GM19328 (cell line): ENCODE data around the gene EFCAB6.

Source experiments
- ATAC-seq: cut with Tn5 transposase; IDR thresholded peaks from one replicate; pipeline ENCODE4 v1.9.1; 2021; ENCODE audit warnings: mild to moderate bottlenecking, moderate library complexity; ENCODE audit not compliant: unreplicated experiment

Gene EFCAB6

DNA sequence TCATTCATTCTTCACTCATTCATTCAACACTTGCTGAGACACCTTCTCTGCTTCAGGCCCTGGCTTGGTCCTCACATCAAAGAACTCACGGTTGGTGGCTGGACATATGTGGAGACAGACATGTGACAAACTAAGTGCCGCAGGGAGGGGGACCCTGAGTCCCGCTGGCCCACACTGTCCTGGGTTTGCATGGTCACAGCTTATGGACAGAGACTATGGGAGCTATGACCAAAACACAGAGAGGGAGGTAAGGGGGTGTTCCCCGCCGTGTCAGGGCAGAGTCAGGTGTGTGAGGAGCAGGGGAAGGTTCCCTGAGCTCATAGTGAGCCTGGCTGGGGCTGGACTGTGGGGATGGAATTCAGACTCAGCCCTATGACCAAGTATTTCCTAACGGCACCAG lies 277.2 kb downstream of the EFCAB6 start:
- no peak for ATAC-seq

DNA sequence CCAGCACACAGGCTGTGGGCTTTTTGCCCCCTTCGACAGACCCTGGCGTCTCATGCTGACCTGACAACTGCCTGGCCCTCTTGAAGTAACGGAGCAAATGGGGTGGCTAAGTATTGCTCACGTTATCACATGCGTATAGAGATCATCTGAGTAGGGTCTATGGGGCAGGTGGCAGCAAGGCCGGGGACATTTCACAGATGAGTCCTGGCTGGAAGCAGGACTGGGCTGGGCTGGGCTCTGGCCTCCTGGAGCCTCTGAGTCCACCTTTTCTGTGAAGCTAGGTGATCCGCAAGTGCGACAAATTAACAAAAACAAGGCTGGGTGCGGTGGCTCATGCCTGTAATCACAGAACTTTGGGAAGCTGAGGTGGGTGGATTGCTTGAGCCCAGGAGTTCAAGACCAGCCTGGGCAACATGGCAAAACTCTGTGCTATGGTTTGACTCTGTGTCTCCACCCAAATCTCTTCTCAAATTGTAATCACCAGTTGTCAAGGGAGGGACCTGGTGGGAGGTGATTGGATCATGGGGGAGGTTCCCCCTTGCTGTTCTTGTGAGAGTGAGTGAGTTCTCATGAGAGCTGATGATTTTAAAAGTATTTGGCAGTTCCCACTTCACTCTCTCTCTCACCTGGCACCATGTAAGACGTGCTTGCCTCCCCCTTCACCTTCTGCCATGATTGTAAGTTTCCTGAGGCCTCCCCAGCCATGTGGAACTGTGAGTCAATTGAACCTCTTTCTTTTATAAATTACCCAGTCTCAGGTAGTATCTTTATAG lies 278.3 kb downstream of the EFCAB6 start:
- ATAC-seq = no peak

DNA sequence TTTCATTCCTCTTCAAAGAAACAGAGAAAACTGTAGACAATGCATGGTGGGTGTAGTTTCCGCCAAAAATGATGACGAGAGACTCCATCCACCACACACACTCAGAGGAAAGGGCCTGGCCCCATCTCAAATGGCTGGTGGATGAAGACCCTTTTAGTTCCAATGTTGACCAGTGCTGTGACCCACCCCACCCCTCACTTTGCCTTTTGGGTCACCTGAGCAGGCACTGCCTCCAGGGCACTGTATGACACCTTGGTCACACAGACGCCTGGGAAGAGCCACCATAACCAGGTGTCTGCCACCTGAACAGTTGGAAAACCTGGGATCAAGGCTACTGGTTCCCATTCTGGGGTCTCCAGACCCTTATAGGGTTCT lies 279.0 kb downstream of the EFCAB6 start:
- ATAC-seq = no peak

DNA sequence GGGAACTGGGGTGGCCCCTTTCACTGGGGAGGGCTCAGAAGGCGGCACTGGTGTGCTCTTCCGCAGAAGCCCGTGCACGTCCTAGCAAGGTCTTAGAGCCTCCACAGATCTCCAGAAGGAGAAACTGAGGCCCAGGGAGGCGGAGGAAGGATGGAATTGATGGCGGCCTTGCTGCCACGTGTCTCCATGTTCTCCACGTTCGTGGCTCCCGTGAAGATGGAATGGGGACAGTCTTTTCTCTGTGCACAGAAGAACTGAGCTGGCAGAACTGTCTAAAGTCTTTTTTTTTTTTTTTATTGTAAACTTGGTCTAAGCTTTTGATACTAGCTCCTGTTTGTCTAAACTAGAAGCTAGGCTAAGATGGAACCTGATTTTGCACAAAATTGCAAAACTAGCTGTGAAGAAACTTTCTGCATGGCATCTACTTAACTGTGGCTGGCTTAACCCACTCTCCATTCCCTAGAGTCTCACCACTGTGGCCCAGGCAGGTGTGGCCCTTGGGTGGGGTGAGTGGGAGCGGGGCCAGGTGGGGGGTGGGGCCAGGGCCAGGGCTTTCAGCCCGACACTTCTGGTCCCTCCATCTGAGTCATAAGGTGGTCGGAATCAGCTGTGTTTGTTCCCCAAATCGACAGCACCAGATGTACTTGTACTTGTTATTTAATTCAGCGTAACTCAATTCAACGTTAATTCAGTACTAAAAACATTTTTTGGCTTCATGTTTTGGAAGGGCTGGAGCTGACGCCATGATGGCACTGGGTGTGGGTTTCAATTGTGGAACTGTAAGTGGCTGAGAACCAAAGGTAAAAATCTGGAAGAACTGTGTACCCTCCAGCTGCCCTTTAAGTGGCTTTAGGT lies 279.6 kb downstream of the EFCAB6 start:
- ATAC-seq = no peak

DNA sequence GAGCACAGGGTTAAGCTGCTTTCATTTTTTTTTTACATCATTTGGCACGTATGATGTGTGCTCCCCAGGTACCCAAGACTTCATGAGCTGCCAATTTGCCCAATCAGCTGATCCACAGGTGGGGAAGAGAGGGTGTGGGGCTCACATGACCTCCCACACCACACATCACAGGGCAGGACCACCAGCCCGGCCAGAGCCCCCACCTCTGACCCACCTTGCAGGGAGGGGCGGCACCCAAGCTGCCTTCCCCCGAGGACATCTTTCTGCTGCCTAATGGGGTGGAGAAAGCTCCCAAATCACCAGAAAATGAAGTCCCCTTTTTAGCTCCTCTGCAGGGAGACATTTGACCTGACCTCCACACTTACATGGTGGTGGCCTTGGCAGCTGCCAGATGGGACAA lies 280.5 kb downstream of the EFCAB6 start:
- ATAC-seq = no peak

DNA sequence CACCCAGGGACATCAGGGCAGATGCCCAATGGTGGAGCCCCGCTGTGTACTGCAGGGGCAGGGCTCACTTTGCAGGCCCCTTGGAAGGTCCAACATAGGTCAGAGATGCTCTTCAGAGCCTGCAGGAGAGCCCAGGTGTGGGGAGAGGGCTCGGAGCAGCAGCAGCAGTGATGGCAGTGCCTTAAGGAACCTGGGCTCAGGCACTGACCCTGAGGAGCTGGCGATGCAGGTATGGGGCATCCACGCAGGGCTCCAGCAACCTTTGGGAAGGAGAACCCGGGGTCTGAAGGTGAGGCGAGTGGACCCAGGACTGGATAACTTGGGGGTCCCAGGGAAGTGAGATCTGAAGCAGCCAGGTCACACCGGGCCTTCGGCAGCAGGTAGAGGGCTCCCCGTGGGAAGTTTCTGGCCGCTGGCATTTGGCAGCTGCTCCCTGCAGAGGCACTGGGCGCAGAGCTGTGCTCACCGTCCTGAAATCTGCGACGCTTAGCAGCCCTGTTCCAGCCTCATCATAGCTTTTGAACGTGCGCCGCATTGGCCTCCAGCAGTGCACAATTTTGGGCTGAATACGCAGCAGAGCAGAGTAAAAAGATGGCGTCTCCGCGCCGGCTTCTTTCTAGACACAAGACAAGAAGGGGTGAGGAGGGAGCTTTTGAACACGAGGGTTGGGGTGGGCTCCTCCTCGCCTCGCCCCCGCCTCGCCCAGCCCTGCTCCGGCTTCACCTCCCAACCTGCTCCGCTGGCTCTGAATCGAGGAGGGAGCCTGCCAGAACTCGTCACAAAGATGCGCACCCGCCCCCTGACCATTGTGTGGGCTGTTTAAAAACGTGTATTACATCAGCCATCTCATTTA lies 281.5 kb downstream of the EFCAB6 start:
- no peak for ATAC-seq

DNA sequence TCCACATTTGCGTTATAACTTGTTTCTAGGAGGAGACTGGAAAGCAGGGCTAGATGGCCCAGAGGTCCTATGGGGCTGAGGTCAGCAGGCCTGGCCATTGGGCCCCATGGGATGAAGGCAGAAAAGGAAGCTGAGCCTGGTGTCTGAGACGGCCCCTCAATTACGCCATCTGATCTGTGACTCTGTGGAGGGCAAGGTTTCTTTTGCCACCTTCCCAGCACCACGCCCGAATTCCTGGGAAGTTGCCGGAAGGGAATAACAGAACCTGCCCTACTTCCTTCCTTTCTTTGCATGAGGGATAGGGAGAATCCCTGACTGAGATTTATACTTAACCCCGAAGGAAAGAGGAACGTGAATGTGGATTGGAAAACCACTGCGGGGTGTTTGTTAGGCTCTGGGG lies 282.2 kb downstream of the EFCAB6 start:
- no peak for ATAC-seq

DNA sequence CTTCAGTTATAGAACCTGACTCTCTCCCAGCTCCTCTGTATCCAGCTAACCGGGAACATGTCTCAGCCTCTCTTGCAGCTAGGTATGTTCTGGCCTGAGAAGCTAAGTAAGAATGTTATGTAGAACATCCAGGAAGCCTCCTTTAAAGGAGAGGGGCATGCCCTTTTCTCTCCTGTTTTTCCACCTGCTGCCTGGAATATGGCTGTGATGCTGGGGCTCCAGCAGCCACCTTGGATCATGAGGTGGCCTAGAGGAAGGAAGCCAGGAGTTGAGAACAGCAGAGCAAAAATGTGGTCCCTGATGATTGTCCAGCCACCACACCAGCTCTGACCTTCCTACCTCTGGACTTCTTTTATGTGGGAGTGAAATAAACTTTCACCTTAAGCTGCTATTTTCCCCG lies 282.6 kb downstream of the EFCAB6 start:
- no peak for ATAC-seq

DNA sequence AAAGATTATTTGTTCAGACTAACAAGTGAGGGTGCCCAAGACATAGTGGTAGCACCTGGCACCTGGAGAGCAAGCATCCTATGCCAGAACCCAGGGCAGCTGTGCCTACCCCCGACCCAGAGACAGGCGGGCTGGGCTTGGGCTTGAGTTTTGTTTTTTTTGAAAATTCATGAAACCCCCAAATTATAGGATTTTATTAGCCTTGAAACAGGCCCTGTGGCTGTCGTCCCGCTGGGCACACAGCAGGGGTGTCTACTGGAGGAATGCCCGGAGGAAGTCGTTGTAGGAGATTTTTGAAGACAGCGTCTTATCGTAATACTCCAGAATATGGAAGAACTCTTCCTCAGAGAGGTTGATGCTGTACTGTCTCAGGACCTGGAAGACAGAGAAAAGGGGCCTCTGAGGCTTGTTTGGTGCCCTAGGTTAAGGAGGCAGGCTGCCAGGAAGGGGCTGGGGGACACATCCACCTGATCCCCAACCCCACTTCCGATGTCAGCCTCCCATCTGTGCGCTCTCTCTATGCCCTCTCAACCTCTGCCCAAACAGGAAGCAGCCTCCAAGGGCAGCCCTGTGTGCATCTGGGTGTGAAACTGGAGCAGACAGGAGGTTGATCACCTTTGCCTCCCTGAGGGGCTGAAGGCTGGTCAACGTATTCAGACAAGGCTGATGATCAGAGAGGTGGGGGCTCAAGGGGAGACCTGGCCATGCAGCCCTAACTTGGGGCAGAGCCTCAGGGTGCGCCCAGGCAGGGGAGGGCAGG lies 283.3 kb downstream of the EFCAB6 start:
- no peak for ATAC-seq

DNA sequence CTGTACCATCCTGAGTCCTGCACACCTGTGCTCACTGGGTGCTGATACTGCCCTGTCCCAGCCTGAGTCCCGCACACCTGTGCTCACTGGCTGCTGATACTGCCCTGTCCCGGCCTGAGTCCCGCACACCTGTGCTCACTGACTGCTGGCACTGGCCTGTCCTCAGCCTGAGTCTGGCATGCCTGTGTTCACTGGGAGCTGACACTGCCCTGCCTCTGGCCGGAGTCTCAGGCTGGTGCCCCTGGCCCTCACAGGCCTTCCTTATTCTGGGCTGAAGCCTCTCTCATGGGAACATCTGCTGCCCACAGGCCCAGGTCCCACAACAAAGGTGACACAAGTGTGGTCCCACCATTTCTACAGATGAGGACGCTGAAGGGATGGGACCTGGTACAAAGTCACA lies 285.2 kb downstream of the EFCAB6 start:
- no peak for ATAC-seq

DNA sequence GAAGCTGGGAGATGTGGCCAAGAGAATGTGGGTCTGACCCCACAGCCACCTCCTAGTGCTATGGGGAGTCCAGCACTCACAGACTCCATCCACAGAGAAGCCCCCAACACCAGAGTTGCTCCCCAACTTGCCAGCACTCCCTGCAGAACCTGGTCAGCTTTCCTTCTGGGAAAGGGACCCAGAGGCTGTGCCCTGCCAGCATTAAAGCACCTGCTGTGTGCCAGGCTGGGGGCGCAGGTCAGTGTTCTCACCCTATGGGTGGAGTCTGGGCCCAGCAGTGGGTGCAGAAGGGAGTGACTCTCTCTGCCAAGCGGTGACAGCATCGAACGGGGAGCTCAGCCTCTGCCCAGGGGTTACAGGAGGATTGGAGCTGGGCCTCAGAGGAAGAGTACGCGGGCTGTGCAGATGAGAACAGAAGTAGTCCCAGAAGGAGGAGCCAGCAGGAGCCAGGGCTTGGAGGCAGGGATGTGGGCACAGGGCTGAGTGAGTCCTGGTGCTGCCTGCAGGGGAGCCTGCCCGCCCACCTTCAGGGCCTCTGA lies 285.9 kb downstream of the EFCAB6 start:
- ATAC-seq = no peak

DNA sequence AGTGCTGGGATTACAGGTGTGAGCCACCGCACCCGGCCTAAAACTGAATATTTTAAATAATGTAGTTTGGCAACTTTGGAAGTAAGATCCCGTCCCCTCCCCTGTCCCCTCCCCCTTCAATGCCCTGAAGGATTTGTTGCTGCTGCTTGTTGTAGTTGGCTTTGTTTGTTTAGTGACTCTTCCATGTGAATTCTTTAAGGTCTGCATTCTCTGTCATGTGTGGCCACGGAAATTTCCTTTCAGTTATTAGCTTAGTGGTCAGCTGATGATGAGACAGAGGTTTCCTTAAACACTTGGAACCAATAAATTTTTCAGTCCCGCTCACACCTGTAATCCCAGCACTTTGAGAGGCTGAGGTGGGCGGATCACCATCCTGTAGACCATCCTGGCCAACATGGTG lies 290.4 kb downstream of the EFCAB6 start:
- no peak for ATAC-seq

DNA sequence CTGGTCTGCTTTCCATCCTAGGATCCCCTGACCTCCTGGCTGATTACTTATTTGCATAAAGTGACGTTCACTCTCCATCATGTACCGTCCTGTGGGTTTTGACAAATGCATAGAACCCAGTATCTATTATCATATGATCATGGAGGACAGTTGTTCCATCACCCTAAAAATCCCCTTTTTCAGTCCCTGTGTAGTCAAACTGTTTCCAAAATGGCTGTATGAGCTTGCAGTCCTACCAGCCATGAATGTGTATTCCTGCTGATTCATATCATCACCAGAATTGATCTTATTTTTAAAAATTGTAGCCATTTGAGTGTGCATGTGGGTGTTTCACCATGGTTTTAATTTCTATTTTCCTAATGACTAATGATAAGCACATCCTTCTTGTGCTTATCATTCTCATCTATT lies 291.5 kb downstream of the EFCAB6 start:
- ATAC-seq = no peak

DNA sequence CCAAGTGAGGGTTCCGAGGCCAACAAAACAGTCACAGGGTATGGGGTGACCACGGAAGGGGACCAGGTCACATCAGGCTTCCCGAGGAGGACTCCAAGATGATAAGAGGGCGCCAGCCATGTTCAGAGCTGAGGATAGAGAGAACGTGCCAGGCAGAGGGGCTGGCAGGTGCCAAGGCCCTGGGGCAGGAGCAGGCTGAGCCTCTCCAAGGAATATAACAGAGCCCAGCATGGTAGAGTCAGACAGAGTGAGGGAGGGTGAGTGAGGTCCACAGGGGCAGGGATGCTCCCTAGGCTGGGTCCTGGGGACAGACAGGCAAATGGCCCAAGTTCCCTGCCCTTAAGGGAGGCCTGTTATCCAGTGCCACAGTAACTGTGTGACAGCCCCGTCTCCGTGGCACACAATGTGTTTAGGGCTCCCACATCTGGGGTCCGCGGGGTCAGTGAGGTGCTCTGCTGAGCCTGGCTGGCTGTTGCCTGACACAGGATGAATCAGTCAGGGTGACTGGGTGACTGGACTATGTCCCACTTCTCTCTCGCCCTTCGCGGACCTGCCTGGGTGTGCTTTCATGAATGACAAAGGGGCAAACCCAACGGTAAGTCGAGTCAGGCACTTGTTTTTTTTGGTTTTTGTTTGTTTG lies 295.0 kb downstream of the EFCAB6 start:
- no peak for ATAC-seq

DNA sequence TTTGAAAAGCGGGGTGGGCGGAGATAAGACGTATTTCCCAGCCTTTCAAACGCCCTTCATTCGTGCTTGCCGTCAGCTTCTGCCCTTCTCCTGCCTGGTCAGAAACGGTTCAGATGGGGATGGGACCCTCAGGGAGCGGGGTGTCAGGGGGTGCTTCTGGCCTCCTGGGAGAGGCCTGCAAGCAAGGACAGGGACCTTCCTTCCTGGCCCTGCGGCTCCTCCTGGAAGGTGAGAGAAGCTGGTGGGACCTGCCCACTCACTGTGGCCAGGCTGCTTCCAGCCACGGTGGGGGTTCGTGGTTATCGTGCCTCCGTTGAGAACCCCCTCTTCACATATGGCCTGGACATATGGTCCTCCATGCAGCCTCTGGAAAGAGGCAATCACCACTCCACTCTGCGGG lies 295.7 kb downstream of the EFCAB6 start:
- no peak for ATAC-seq

DNA sequence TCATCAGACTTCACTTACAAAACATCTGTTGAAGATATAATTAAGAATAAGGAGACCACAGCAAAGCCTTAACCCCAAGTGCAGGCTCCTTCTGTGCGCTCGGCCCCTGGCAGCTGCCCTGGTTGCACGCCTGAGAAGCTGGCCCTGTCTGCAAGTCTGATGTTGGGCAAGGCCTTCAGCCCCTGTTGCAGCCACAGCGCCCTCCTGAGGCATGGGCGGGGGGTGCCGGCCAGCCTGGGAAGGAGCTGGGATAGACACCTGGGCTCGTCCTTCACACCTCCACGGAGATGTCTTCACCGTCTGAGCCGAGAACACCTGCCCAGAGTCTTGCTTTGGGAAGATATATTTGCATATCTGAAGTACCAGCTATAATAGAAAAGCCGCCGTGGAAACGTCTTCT lies 296.2 kb downstream of the EFCAB6 start:
- no peak for ATAC-seq

DNA sequence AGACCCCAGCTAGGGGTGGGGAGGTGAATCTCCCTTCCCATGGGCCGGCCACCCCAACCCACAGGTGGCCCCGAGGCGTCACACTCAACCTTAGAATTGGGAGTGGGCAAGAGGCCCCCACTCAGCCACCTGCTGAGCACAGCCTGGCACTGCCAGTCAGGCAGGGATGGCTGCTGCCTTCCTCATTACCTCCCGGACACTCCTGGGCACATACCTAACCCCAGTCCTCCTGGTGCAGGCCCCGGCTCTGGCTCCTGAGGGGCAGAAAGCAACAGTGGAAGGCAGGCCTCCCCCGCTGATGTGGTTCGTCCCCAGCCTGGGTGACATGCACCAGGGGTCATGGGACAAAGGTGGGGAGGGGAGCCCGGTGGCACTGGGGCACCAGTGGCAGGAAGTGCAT lies 296.7 kb downstream of the EFCAB6 start:
- no peak for ATAC-seq

DNA sequence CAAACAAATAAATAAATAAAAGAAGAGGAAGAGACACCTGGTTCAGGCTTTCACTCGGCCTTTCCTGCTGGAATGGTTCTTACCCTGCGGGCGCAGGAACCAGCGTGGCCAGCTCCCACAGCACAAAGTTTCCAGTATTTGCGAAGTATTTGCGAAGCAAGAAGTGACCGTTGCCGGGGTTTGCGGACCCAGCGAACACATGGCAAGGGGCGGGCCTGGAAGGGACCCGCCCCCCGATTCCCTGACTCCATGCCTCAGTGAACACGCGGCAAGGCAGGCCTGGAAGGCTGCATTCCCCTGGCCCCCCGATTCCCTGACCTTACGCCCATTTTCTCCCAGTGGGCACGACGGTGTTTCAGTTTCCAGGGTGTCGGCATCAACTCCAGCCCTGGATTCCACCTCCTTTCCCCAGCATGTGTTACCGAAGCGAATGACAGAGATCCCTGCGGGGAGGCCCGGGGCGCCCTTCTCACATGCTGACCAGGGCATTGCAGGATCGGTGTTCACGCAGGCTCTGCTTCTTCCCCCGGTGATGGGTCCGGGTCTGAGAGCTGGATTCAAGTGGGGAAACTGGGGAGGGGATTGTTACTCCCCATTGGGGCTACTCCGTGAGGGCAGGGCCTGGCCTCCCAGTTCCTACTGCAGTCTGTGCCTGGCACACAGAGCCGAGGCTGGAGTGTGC lies 297.5 kb downstream of the EFCAB6 start:
- ATAC-seq = no peak

DNA sequence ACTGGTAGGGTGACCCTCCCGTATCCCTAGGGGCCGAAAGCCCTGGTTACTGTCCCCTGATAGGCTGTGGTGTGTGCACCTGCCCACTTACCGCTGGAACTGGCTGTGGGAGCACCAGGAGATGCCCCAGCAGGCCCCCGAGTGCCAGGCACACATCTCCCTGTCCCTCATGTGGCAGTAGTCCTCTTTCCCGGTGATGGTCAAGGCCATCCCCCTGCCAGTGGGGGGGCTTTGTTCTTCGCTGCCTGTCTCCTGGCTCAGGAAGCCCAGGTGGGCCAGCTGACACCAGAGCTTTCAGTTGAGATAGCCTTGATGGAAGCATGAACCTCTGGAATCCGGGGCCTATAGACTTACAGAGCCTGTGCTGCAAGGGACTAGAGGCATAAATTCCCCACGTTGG lies 299.8 kb downstream of the EFCAB6 start:
- no peak for ATAC-seq
